Body of pancreas (tissue), 4 donors: Measurements from ENCODE around the gene IYD.

Source experiments
- POLR2A ChIP-seq, 3 donors: fragments of 450-650 bp; IDR thresholded peaks; one replicate each; pipeline ENCODE4 v1.6.1; 2016; ENCODE audit warnings: antibody characterized with exemption in 3 of 3, mild to moderate bottlenecking in 2 of 3
- TF ChIP-seq, protein P1 (sequence below), 7 experiments: fragments of 450-650 bp in 4 of 7; fragments of 200-600 bp in 3 of 7; sonication (generic) in 3 of 7; IDR thresholded peaks; one replicate each; pipeline ENCODE4 v1.5.1; 2016 to 2019; ENCODE audit warnings: antibody characterized with exemption in 7 of 7

DNA sequence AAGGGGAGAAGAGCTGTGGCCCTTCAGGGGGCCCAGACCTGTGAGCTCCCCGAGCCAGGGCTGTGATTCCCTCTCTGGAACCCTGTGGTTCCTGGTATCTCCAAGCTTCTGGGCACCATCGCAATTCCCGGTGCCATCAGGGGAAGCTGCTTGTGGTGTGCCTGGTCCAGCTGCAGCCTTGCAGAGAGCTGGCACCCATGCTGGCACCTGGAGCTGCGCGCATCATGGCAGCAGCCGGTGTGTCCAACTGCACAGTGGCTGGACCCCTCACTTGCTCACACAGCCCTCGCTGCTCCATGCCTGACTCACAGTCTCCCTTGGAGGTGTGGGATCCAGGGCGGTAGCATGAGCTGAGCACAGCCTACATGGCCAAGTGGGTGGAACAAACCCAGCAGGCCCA, 56.7 kb downstream of the IYD start:
- TF ChIP-seq, protein P1, sequence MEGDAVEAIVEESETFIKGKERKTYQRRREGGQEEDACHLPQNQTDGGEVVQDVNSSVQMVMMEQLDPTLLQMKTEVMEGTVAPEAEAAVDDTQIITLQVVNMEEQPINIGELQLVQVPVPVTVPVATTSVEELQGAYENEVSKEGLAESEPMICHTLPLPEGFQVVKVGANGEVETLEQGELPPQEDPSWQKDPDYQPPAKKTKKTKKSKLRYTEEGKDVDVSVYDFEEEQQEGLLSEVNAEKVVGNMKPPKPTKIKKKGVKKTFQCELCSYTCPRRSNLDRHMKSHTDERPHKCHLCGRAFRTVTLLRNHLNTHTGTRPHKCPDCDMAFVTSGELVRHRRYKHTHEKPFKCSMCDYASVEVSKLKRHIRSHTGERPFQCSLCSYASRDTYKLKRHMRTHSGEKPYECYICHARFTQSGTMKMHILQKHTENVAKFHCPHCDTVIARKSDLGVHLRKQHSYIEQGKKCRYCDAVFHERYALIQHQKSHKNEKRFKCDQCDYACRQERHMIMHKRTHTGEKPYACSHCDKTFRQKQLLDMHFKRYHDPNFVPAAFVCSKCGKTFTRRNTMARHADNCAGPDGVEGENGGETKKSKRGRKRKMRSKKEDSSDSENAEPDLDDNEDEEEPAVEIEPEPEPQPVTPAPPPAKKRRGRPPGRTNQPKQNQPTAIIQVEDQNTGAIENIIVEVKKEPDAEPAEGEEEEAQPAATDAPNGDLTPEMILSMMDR (IDR thresholded peaks at IDR 0.05): no peak
- no peak for TF ChIP-seq POLR2A (IDR thresholded peaks at IDR 0.05)
